ENCODE measurements around the gene CIDEB. TPM values are rescaled to one million over a fixed set of nuclear protein-coding genes. Genes with fewer than 3 reads are reported as not detected.

Gene CIDEB
- total and polyA plus RNA-seq, 2 of the 13 experiments (the other 11 are each of a cell fraction or from before 2014, with no cell fraction given) = 35.8 to 110 TPM

- TF ChIP-seq PRDM10 (CRISPR knock-in tag; IDR thresholded peaks at IDR 0.05; ENCODE audit: low read depth) (0 out of 2 replicates have a peak, but pooled peaks have one; percentile 50), WIZ (CRISPR knock-in tag; IDR thresholded peaks at IDR 0.05) (no peak), GATAD1 (CRISPR knock-in tag; IDR thresholded peaks at IDR 0.05) (no peak), E2F1 (CRISPR knock-in tag; IDR thresholded peaks at IDR 0.05) (no peak), PLRG1 (conservative IDR thresholded peaks at IDR 0.05) (no peak), ZSCAN20 (CRISPR knock-in tag; IDR thresholded peaks at IDR 0.05; ENCODE audit: borderline replicate concordance) (no peak), MIER3 (CRISPR knock-in tag; IDR thresholded peaks at IDR 0.05; ENCODE audit: borderline replicate concordance) (0 out of 2 replicates have a peak, but pooled peaks have one; percentile 21)
These were observed 9.6 kb upstream of the CIDEB start (continued) for GRCh38 chr14:24317141-24317928.

Data from HepG2 (cell line).